GM12878 (cell line): ENCODE data around the gene EEF1AKMT3. TPM values are rescaled to one million over a fixed set of nuclear protein-coding genes. Genes with fewer than 3 reads are reported as not detected.

Experiments
- CEBPZ ChIP-seq: fragments of 150-350 bp; IDR thresholded peaks from 2 replicates; pipeline ENCODE4 v1.6.1; 2016; ENCODE audit warnings: low read depth, low read length
- E4F1 ChIP-seq: fragments of 450-650 bp; IDR thresholded peaks from 2 replicates; pipeline ENCODE4 v1.6.1; 2018; ENCODE audit warnings: borderline replicate concordance, mild to moderate bottlenecking; ENCODE audit not compliant: partially characterized antibody
- MLLT1 ChIP-seq: fragments of 450-650 bp; IDR thresholded peaks from 2 replicates; pipeline ENCODE4 v1.6.1; 2016; ENCODE audit warnings: mild to moderate bottlenecking
- NBN ChIP-seq: fragments of 450-650 bp; IDR thresholded peaks from 2 replicates; pipeline ENCODE4 v1.6.1; 2016
- NR2C1 ChIP-seq: fragments of 450-650 bp; IDR thresholded peaks from 2 replicates; pipeline ENCODE4 v1.6.1; 2017; ENCODE audit warnings: antibody characterized with exemption, mild to moderate bottlenecking, moderate library complexity
- POLR2A ChIP-seq: IDR thresholded peaks from 2 replicates; pipeline ENCODE4 v1.6.1; 2011; ENCODE audit warnings: low read depth, mild to moderate bottlenecking, low read length
- PRDM15 ChIP-seq: fragments of 450-650 bp; formaldehyde crosslinking; IDR thresholded peaks from 2 replicates; pipeline ENCODE4 v1.4.0; 2020; ENCODE audit warnings: mild to moderate bottlenecking, moderate library complexity
- REST ChIP-seq: IDR thresholded peaks from 2 replicates; pipeline ENCODE4 v1.6.1; 2012; ENCODE audit warnings: mild to moderate bottlenecking, low read depth, low read length
- SUZ12 ChIP-seq: fragments of 200-600 bp; sonication (generic); IDR thresholded peaks from one replicate; pipeline ENCODE4 v1.6.1; 2018; ENCODE audit warnings: antibody characterized with exemption, mild to moderate bottlenecking; ENCODE audit not compliant: unreplicated experiment
- ZBTB33 ChIP-seq: fragments of 450-650 bp; IDR thresholded peaks from 2 replicates; pipeline ENCODE4 v1.6.1; 2017; ENCODE audit warnings: mild to moderate bottlenecking
- polyA plus RNA-seq, 11 experiments: library from polyadenylated mRNA; depleted of rRNA in 4 of 11; unstranded in 6 of 11; stranded (reverse) in 5 of 11; fragments of >200 nt; fragmentation: Nextera tagmentation in 4 of 11; fragmentation: Illumina TruSeq in 1 of 11; extraction: Ambion mirVana in 4 of 11; extraction: Trizol in 1 of 11; gene quantifications; 1 replicate in 1 of 11; 2 replicates in 10 of 11; pipeline versions ENCODE4 v1.2.1 to v1.2.3, GENCODE V29; 2011 to 2016; ENCODE audit warnings: inconsistent platforms in 2 of 11, missing spikeins in 2 of 11, low read depth in 1 of 11
- total RNA-seq, 4 experiments: library from RNA; depleted of rRNA in 3 of 4; stranded (reverse); fragments of >200 nt in 3 of 4; fragmentation: Illumina TruSeq in 1 of 4; extraction: Trizol in 1 of 4; gene quantifications; 2 replicates each; pipeline versions ENCODE4 v1.2.1 to v1.2.3, GENCODE V29; 2013 to 2021

Gene EEF1AKMT3
- total and polyA plus RNA-seq, 10 of the 15 experiments (the other 5 are each of a cell fraction or from before 2014, with no cell fraction given): 1.2 to 8.2 (median 3.5) TPM

- no peak for TF ChIP-seq REST
- peak; percentile 78 for TF ChIP-seq MLLT1
- peak; percentile 90 for TF ChIP-seq NBN
- TF ChIP-seq SUZ12: no peak
- no peak for TF ChIP-seq CEBPZ
- peak; percentile 48 for TF ChIP-seq POLR2A
- TF ChIP-seq NR2C1: no peak
- no peak for TF ChIP-seq PRDM15 (CRISPR knock-in tag)
- TF ChIP-seq E4F1: no peak
- no peak for TF ChIP-seq ZBTB33
Measured at GRCh38 chr12:57754411-57755193, 17.8 kb upstream of the EEF1AKMT3 start, which contains the start of gene MARCHF9 (continued).
